Adipocyte (in vitro differentiated cells): ENCODE results near the gene MTPN.
A peak's percentile ranks its signal among the peaks of the same experiment; 100 is the strongest.

Experiments
- DNase-seq: peaks from one replicate; pipeline ENCODE4 v3.0.0-alpha.2; 2015; ENCODE audit warnings: low read depth
- H3K27me3 ChIP-seq: replicated peaks from 2 replicates; pipeline ENCODE4 v1.7.0; 2013; ENCODE audit warnings: mild to moderate bottlenecking, low read length, moderate library complexity; ENCODE audit not compliant: control insufficient read depth, insufficient read depth
- H3K36me3 ChIP-seq: 2 replicates; pipeline ENCODE4 v1.7.0; 2013; ENCODE audit warnings: low read length, mild to moderate bottlenecking, moderate library complexity; ENCODE audit not compliant: control insufficient read depth, insufficient read depth, severe bottlenecking
- H3K4me1 ChIP-seq: 2 replicates; pipeline ENCODE4 v1.7.0; 2013; ENCODE audit warnings: mild to moderate bottlenecking, low read length, moderate library complexity; ENCODE audit not compliant: control insufficient read depth, insufficient read depth
- H3K4me3 ChIP-seq: 2 replicates; pipeline ENCODE4 v1.7.0; 2013; ENCODE audit warnings: mild to moderate bottlenecking, low read length, moderate library complexity
- H3K9ac ChIP-seq: 2 replicates; pipeline ENCODE4 v1.7.0; 2013; ENCODE audit warnings: mild to moderate bottlenecking, low read length, moderate library complexity
- H3K9me3 ChIP-seq: 2 replicates; pipeline ENCODE4 v1.7.0; 2013; ENCODE audit warnings: mild to moderate bottlenecking, low read length, moderate library complexity; ENCODE audit not compliant: control insufficient read depth

MTPN gene

DNA sequence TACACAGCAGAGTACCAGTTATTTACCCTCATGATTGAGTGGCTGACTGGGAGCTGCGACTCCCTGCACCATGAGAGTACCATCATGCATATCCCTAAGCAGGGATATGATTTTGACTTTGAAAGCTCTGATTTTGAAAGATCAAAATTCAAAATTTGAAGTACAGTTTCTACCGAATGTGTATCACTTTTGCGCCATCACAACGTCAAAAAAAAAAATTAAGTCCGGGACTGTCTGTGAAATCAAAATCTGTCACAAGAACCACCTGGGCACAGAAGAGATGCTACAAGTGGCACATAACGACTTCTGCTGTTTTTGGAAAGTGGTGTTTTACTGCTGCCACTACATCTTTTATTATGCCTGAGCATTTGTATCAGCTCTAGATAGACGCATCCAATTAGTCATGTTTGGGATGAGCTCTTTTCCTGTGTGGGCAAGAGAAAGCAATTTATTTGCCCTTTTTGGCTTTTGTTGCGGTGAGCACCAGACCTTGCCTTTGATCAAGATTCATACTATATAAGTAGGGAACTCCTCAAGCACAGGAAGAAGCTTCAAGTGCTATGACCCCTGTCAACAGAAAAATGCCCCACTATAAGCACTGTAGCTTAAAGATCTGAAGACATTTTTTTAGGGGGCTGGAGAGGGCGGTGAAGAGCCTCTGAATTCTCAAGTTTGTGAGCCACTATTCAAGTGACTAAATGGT, 10.7 kb downstream of the MTPN start:
- Histone ChIP-seq H3K4me3 (no peak overlapping the region), H3K36me3 (peaks cover 12% of the 10 kb centered on the region), H3K27me3 (no peaks in the 10 kb centered on the region), H3K9ac (no peak overlapping the region), H3K9me3 (no peaks in the 10 kb centered on the region), H3K4me1 (peaks cover 27% of the 10 kb centered on the region)
- no peak for DNase-seq

DNA sequence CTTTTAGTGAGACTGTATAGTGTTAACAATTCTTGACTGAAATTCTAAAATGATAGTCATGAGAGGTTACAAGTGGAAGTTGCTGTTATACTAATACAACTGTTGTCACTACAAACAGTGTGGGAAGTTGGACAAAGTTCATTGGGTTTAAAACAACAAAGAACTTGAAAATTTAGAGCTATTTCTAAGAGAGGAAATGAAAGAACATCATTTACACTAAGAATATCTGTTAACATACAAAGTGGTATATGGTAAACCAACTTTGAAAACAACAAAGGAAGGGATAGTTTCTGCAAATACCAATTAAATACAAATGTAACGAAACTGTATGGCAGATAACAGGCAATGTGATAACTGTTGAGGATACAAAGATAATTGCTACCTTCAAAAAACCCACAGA, 11.6 kb downstream of the MTPN start:
- H3K4me3 ChIP-seq = no peak overlapping the region
- DNase-seq = no peak

GRCh38 chr7:135964791-135965190, 12.4 kb downstream of the MTPN start:
- peaks cover 39% of the 10 kb centered on the region for H3K4me1 ChIP-seq
- H3K9ac ChIP-seq = peak overlapping the region; percentile 72
- peaks cover under 1% of the 10 kb centered on the region for H3K36me3 ChIP-seq
- H3K4me3 ChIP-seq = peak overlapping the region; percentile 80
- no peaks in the 10 kb centered on the region for H3K9me3 ChIP-seq
- H3K27me3 ChIP-seq = no peaks in the 10 kb centered on the region
- DNase-seq = no peak

More for the DNA sequence above, 11.6 kb downstream of the MTPN start:
- no peaks in the 10 kb centered on the region for H3K27me3 ChIP-seq
- H3K9ac ChIP-seq = no peak overlapping the region
- peaks cover 31% of the 10 kb centered on the region for H3K4me1 ChIP-seq
- H3K9me3 ChIP-seq = no peaks in the 10 kb centered on the region
- H3K36me3 ChIP-seq = peaks cover 5% of the 10 kb centered on the region

DNA sequence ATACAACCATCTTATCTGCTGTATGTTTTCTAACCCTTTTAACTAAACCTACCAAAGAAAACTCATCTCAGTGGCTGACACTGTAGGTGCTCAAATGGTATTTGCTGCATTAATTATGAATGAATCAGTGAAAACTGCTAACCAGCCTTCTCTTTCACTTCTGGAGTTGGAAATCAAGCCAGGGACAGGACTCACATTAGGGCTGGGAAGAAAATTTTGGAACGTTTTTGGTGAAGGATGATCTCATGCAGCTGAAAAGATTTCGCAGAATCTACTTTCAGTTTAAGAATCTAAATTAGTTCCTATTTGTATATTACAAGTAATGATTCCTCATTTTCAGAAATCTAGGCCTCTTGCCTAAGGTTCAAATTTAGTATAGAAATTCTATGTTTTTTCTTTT, 12.9 kb downstream of the MTPN start:
- H3K9ac ChIP-seq = peak overlapping the region; percentile 72
- no peaks in the 10 kb centered on the region for H3K9me3 ChIP-seq
- no peak for DNase-seq
- peak overlapping the region; percentile 80 for H3K4me3 ChIP-seq
- H3K36me3 ChIP-seq = no peaks in the 10 kb centered on the region
- H3K27me3 ChIP-seq = no peaks in the 10 kb centered on the region
- peaks cover 44% of the 10 kb centered on the region for H3K4me1 ChIP-seq

DNA sequence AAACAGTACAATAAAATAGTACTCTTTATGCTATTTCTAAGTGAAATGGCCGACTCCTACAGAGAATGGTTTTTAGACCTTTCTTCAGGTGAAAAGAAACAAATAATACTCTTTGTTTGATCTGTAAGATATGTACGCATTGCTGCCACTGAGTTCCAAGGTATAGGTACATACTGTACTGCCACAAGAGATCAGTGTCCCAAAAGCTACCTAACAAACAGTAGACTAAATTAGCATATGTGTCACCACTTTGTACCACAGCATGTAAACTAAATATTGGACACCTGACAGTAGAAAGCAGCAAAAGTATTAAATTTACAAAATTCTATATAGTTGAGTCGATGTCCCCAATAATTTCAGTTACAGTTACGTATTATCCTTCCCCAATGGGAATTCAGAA, 14.4 kb downstream of the MTPN start:
- DNase-seq = no peak
- Histone ChIP-seq H3K36me3 (no peaks in the 10 kb centered on the region), H3K9me3 (no peaks in the 10 kb centered on the region), H3K4me1 (peaks cover 44% of the 10 kb centered on the region), H3K27me3 (no peaks in the 10 kb centered on the region), H3K4me3 (no peak overlapping the region), H3K9ac (no peak overlapping the region)

- no peak overlapping the region for H3K4me3 ChIP-seq
- H3K36me3 ChIP-seq = no peaks in the 10 kb centered on the region
- H3K9me3 ChIP-seq = no peaks in the 10 kb centered on the region
- peak overlapping the region; percentile 32 for H3K9ac ChIP-seq
- peak; percentile 14 for DNase-seq
- peaks cover 42% of the 10 kb centered on the region for H3K4me1 ChIP-seq
- H3K27me3 ChIP-seq = no peaks in the 10 kb centered on the region
These were observed 16.3 kb downstream of the MTPN start for GRCh38 chr7:135960709-135961451.

DNA sequence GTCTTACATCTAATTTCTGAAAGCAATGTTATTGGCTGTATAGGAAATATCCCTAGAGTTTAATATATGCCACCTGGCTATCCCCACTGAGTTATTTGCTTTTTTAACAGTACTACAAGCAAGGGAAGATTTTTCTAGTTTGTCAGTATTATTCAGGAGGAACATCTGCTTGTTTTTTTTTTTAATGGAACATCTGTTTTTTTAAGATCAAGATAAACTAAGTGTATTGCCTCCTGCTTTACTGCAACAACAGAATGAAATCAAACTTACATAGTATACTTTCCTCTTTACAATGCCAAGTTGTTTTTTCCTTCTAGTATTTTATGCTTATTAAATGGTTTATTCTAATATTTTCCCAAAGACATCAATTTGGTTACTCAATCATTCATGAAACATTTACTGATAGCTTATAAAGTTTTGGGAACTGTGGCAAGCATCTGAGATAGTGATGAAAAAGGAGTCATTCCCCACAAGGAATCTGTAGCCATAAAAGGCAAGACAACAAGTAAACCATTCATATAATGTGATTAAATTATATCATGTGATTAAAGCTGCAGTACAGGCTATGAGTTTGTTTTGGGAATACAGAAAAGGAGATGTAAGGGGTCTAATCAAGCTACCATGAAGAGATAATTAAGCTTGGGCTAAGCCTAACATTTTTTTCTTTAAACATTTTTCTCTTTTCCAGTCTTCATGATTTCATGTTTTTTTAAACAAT, 17.4 kb downstream of the MTPN start:
- Histone ChIP-seq H3K4me1 (peaks cover 32% of the 10 kb centered on the region), H3K36me3 (no peaks in the 10 kb centered on the region), H3K27me3 (no peaks in the 10 kb centered on the region), H3K9me3 (no peaks in the 10 kb centered on the region), H3K9ac (peak overlapping the region; percentile 32), H3K4me3 (no peak overlapping the region)
- peak; percentile 38 for DNase-seq

GRCh38 chr7:135958173-135958572, 19.0 kb downstream of the MTPN start:
- H3K27me3 ChIP-seq = no peaks in the 10 kb centered on the region
- no peak for DNase-seq

GRCh38 chr7:135957627-135958026, 19.5 kb downstream of the MTPN start:
- no peaks in the 10 kb centered on the region for H3K9me3 ChIP-seq
- H3K4me1 ChIP-seq = peaks cover 19% of the 10 kb centered on the region
- no peaks in the 10 kb centered on the region for H3K27me3 ChIP-seq
- no peak overlapping the region for H3K9ac ChIP-seq
- H3K4me3 ChIP-seq = no peak overlapping the region
- no peak for DNase-seq
- peaks cover 3% of the 10 kb centered on the region for H3K36me3 ChIP-seq

More at GRCh38 chr7:135958173-135958572, 19.0 kb downstream of the MTPN start:
- Histone ChIP-seq H3K4me3 (no peak overlapping the region), H3K9ac (no peak overlapping the region), H3K4me1 (peaks cover 20% of the 10 kb centered on the region), H3K36me3 (no peaks in the 10 kb centered on the region), H3K9me3 (no peaks in the 10 kb centered on the region)

GRCh38 chr7:135956393-135956792, 20.8 kb downstream of the MTPN start:
- H3K4me3 ChIP-seq = no peak overlapping the region
- no peak overlapping the region for H3K9ac ChIP-seq
- DNase-seq = no peak
- peaks cover 17% of the 10 kb centered on the region for H3K4me1 ChIP-seq
- no peaks in the 10 kb centered on the region for H3K27me3 ChIP-seq
- H3K36me3 ChIP-seq = peaks cover 3% of the 10 kb centered on the region
- H3K9me3 ChIP-seq = no peaks in the 10 kb centered on the region

DNA sequence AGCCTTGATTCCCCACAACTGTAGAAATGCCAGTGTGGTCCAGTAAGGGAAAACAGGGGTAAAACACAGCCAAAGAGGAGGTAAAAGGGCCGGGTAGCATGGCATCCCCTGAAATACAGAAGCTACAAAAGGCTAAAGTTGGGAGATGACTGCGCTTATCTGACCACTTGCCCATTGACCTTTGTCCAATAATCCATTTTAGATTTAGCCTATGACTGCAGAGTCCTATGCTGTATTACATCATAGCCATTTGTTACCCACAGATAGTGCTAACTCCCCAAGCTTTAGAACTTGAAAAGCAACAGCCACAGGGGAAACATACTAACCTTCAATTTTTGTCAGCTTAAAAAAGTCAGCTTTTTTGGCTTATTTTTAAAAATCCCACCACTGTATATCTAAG, 26.2 kb downstream of the MTPN start:
- Histone ChIP-seq H3K9ac (no peak overlapping the region), H3K4me3 (no peak overlapping the region), H3K4me1 (peaks cover 8% of the 10 kb centered on the region), H3K9me3 (no peaks in the 10 kb centered on the region), H3K36me3 (peaks cover 39% of the 10 kb centered on the region), H3K27me3 (no peaks in the 10 kb centered on the region)
- no peak for DNase-seq
